Progenitor cell of endocrine pancreas (in vitro differentiated cells): Measurements from ENCODE around the gene PPP1R9B. TPM values are rescaled to one million over a fixed set of nuclear protein-coding genes. Genes with fewer than 3 reads are reported as not detected.
A peak's percentile ranks its signal among the peaks of the same experiment; 100 is the strongest.

Source experiments
- DNase-seq: peaks from one replicate; pipeline ENCODE4 v3.0.0; 2021; ENCODE audit warnings: low spot score; ENCODE audit not compliant: unreplicated experiment
- H3K27ac Mint-ChIP-seq: 2 replicates; pipeline ENCODE4 v1.8.0; 2021; ENCODE audit warnings: mild to moderate bottlenecking, moderate library complexity, mixed read lengths
- H3K27me3 Mint-ChIP-seq: 2 replicates; pipeline ENCODE4 v1.8.0; 2021; ENCODE audit warnings: mixed read lengths
- H3K36me3 Mint-ChIP-seq: 2 replicates; pipeline ENCODE4 v1.8.0; 2022; ENCODE audit warnings: mixed read lengths; ENCODE audit not compliant: insufficient read depth
- H3K4me1 Mint-ChIP-seq: 2 replicates; pipeline ENCODE4 v1.8.0; 2021; ENCODE audit warnings: low read depth, mixed read lengths
- H3K4me3 Mint-ChIP-seq: 2 replicates; pipeline ENCODE4 v1.8.0; 2021; ENCODE audit warnings: low read depth, mild to moderate bottlenecking, moderate library complexity, mixed read lengths
- H3K9me3 Mint-ChIP-seq: 2 replicates; pipeline ENCODE4 v1.8.0; 2021; ENCODE audit warnings: low read depth, mixed read lengths
- CTCF ChIP-seq: fragments of 200-600 bp; sonication (generic); IDR thresholded peaks from one replicate; pipeline ENCODE4 v1.5.0; 2021; ENCODE audit warnings: antibody characterized with exemption, mild to moderate bottlenecking; ENCODE audit not compliant: unreplicated experiment
- total RNA-seq: library from RNA; stranded (reverse); gene quantifications from 2 replicates; pipeline ENCODE4 v1.2.1, GENCODE V29; 2021

PPP1R9B gene
- total RNA-seq, 1 donor from 2014 or later: 35.7 TPM

- TF ChIP-seq CTCF: peak; percentile 58
- Mint-ChIP-seq H3K27me3 (peaks cover 30% of the 10 kb centered on the region), H3K4me1 (peaks cover 7% of the 10 kb centered on the region), H3K4me3 (no peak overlapping the region), H3K9me3 (no peaks in the 10 kb centered on the region), H3K36me3 (no peaks in the 10 kb centered on the region), H3K27ac (no peak overlapping the region)
- no peak for DNase-seq
Measured at GRCh38 chr17:50114849-50115357, 35.6 kb downstream of the PPP1R9B start.

- no peak for TF ChIP-seq CTCF
- Mint-ChIP-seq H3K4me3 (no peak overlapping the region), H3K36me3 (no peaks in the 10 kb centered on the region), H3K27ac (no peak overlapping the region), H3K9me3 (no peaks in the 10 kb centered on the region), H3K4me1 (peaks cover 7% of the 10 kb centered on the region), H3K27me3 (peaks cover 25% of the 10 kb centered on the region)
- no peak for DNase-seq
Measured at GRCh38 chr17:50114401-50114800, 36.1 kb downstream of the PPP1R9B start.

- peaks cover 1% of the 10 kb centered on the region for H3K36me3 Mint-ChIP-seq
- H3K4me3 Mint-ChIP-seq: no peak overlapping the region
- no peak for DNase-seq
- no peaks in the 10 kb centered on the region for H3K9me3 Mint-ChIP-seq
- peaks cover 7% of the 10 kb centered on the region for H3K4me1 Mint-ChIP-seq
- TF ChIP-seq CTCF: no peak
- H3K27ac Mint-ChIP-seq: no peak overlapping the region
- H3K27me3 Mint-ChIP-seq: peaks cover 20% of the 10 kb centered on the region
Measured at GRCh38 chr17:50113624-50114320, 36.7 kb downstream of the PPP1R9B start.

- Mint-ChIP-seq H3K36me3 (peaks cover 3% of the 10 kb centered on the region), H3K27me3 (peaks cover 12% of the 10 kb centered on the region), H3K4me1 (peaks cover 7% of the 10 kb centered on the region), H3K27ac (no peak overlapping the region), H3K4me3 (no peak overlapping the region), H3K9me3 (no peaks in the 10 kb centered on the region)
- no peak for DNase-seq
- no peak for TF ChIP-seq CTCF
Measured at GRCh38 chr17:50112694-50113093, 37.8 kb downstream of the PPP1R9B start.

GRCh38 chr17:50111673-50112655 lies 38.5 kb downstream of the PPP1R9B start:
- no peak for DNase-seq
- H3K27me3 Mint-ChIP-seq: peaks cover 10% of the 10 kb centered on the region
- H3K9me3 Mint-ChIP-seq: no peaks in the 10 kb centered on the region
- H3K4me3 Mint-ChIP-seq: no peak overlapping the region
- H3K27ac Mint-ChIP-seq: no peak overlapping the region
- peaks cover 6% of the 10 kb centered on the region for H3K4me1 Mint-ChIP-seq
- peaks cover 3% of the 10 kb centered on the region for H3K36me3 Mint-ChIP-seq
- no peak for TF ChIP-seq CTCF
